Progenitor cell of endocrine pancreas (in vitro differentiated cells): ENCODE results near the gene FAM156A. TPM values are rescaled to one million over a fixed set of nuclear protein-coding genes. Genes with fewer than 3 reads are reported as not detected.
"Not testable (repeated sequence)": the region's sequence is repeated elsewhere in the genome, so short reads cannot be mapped to it uniquely, and the experiment has no call there.

Experiments used
- DNase-seq: peaks from one replicate; pipeline ENCODE4 v3.0.0; 2021; ENCODE audit warnings: low spot score; ENCODE audit not compliant: unreplicated experiment
- H3K27ac Mint-ChIP-seq: 2 replicates; pipeline ENCODE4 v1.8.0; 2021; ENCODE audit warnings: mild to moderate bottlenecking, moderate library complexity, mixed read lengths
- H3K27me3 Mint-ChIP-seq: 2 replicates; pipeline ENCODE4 v1.8.0; 2021; ENCODE audit warnings: mixed read lengths
- H3K36me3 Mint-ChIP-seq: 2 replicates; pipeline ENCODE4 v1.8.0; 2022; ENCODE audit warnings: mixed read lengths; ENCODE audit not compliant: insufficient read depth
- H3K4me1 Mint-ChIP-seq: 2 replicates; pipeline ENCODE4 v1.8.0; 2021; ENCODE audit warnings: low read depth, mixed read lengths
- H3K4me3 Mint-ChIP-seq: 2 replicates; pipeline ENCODE4 v1.8.0; 2021; ENCODE audit warnings: low read depth, mild to moderate bottlenecking, moderate library complexity, mixed read lengths
- H3K9me3 Mint-ChIP-seq: 2 replicates; pipeline ENCODE4 v1.8.0; 2021; ENCODE audit warnings: low read depth, mixed read lengths
- total RNA-seq: library from RNA; stranded (reverse); gene quantifications from 2 replicates; pipeline ENCODE4 v1.2.1, GENCODE V29; 2021
- TF ChIP-seq, protein P1 (sequence below): fragments of 200-600 bp; sonication (generic); IDR thresholded peaks from one replicate; pipeline ENCODE4 v1.5.0; 2021; ENCODE audit warnings: antibody characterized with exemption, mild to moderate bottlenecking; ENCODE audit not compliant: unreplicated experiment

Gene FAM156A
- total RNA-seq, 1 donor from 2014 or later, result 22.0 TPM

DNA sequence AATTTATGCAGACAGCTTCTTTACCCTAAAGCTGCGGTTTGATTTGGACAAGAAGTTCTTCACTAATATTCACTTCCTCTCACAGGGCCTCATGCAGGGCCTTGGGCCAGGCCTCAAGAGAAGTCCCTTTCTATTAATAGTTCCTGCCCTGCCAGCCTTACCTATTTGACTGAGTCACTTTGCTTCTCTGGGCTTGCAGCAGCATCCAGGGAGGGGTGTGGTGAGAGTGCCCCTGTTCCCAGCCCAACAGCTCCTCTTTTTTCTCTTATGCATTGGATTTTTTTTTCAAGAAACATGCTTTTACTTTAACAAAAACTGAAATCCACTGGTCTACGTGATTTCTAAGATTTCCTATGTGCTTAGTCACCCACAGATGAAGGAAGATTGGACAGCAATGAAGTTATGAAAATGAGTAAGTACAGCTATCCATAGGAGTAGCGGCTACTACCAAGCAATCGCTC is 34.5 kb downstream of the FAM156A start:
- no peaks in the 10 kb centered on the region for H3K4me1 Mint-ChIP-seq
- TF ChIP-seq, protein P1, sequence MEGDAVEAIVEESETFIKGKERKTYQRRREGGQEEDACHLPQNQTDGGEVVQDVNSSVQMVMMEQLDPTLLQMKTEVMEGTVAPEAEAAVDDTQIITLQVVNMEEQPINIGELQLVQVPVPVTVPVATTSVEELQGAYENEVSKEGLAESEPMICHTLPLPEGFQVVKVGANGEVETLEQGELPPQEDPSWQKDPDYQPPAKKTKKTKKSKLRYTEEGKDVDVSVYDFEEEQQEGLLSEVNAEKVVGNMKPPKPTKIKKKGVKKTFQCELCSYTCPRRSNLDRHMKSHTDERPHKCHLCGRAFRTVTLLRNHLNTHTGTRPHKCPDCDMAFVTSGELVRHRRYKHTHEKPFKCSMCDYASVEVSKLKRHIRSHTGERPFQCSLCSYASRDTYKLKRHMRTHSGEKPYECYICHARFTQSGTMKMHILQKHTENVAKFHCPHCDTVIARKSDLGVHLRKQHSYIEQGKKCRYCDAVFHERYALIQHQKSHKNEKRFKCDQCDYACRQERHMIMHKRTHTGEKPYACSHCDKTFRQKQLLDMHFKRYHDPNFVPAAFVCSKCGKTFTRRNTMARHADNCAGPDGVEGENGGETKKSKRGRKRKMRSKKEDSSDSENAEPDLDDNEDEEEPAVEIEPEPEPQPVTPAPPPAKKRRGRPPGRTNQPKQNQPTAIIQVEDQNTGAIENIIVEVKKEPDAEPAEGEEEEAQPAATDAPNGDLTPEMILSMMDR, result no peak
- no peaks in the 10 kb centered on the region for H3K27me3 Mint-ChIP-seq
- peak overlapping the region; percentile 33 for H3K27ac Mint-ChIP-seq
- peaks cover 1% of the 10 kb centered on the region for H3K36me3 Mint-ChIP-seq
- H3K4me3 Mint-ChIP-seq, result no peak overlapping the region
- H3K9me3 Mint-ChIP-seq, result peaks cover 7% of the 10 kb centered on the region
- DNase-seq, result no peak

DNA sequence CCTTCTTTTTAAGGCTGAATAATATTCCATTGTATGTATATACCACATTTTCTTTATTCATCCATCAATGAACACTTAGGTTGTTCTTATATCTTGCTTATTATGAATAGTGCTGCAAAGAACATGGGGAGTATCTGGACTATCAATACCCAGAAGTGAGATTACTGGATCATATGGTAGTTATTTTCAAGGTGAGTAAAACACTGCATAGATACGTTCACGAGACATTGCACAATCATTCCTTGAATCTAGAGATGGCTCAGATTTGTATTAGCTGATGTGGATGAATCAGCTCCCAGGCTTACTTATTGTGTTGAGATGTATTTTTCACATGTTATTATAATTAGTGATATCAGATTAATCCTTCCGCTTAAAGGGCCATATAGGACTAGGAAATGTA is 43.6 kb downstream of the FAM156A start:
- H3K27me3 Mint-ChIP-seq, H3K9me3 Mint-ChIP-seq, H3K4me3 Mint-ChIP-seq, DNase-seq, H3K36me3 Mint-ChIP-seq, H3K27ac Mint-ChIP-seq, H3K4me1 Mint-ChIP-seq: not testable (repeated sequence)

DNA sequence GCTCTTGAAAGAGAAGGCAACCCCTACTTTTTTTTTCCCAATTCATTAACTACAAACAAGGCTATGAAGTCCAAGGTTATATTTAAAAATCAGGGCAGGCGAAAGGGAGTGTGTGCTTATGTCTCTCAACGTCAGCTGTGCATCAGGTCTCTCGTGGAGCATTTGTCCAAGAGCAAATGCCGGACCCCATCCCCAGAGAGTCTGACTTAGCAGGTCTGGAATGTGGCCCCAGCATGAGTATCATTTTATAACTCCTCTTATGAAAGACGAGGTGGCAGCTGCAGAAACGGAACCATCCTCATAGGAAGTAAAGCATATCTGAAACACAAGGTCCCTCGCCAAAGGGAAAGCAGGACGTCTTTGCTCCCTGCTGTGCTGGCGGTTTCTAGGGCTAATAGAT is 44.6 kb downstream of the FAM156A start:
- H3K9me3 Mint-ChIP-seq, H3K27me3 Mint-ChIP-seq, H3K36me3 Mint-ChIP-seq, DNase-seq, H3K4me1 Mint-ChIP-seq, H3K4me3 Mint-ChIP-seq, H3K27ac Mint-ChIP-seq: not testable (repeated sequence)

DNA sequence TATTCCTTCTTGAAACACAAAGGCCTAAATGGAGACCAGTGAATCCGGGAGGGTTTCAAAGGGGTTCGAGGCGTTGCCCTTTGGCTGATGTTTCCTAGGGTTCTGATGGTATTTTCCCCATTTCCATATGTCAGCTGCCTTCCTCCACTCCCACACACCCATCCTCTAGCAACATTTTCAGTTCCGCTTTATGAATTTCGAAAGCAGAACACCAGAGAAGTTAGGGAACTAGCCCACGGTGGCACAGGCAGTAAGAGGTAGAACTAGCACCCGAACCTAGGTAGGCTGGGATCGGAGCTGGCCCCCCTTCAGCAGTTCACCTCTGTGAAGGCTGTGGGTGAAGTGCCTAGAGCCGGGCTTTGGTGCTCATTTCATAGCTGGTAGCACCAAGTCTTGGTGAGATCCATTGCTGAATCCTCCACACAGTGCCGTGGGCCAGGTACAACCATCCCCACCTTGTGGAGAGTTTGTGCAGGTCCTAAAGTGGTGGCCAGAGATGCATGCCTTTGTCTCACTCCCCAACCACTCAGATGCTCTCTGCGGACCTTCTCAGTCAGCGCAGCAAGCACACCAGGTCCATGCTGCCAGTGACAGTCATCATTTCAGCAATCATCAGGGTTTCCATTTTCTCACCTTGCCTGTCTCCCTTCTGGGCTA is 48.9 kb downstream of the FAM156A start:
- H3K4me3 Mint-ChIP-seq, result not testable (repeated sequence)

DNA sequence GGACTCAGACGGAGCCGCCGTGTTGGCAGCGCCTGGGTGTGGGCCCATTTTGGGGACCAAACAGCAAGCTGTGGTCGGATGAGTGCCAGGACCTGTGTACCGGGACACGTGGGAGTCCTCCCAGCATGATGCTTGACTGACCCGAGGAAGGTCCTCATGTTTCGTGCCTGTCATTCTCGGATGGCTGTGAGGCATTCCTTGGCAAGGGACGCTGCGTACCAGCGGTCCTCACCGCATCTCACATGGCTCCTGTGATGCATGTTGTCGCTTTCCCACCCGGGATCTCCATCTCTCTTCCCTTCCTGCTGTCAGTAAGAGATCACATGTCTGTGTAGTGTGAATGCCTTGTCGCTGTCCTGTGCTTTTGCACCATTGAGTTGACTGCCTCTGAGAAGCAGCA is 50.4 kb downstream of the FAM156A start:
- not testable (repeated sequence) for H3K27ac Mint-ChIP-seq, H3K9me3 Mint-ChIP-seq, H3K27me3 Mint-ChIP-seq, H3K36me3 Mint-ChIP-seq, H3K4me1 Mint-ChIP-seq, DNase-seq, H3K4me3 Mint-ChIP-seq

More for the DNA sequence above, 48.9 kb downstream of the FAM156A start:
- not testable (repeated sequence) for H3K4me1 Mint-ChIP-seq, H3K27me3 Mint-ChIP-seq, H3K9me3 Mint-ChIP-seq, DNase-seq, H3K36me3 Mint-ChIP-seq, H3K27ac Mint-ChIP-seq

DNA sequence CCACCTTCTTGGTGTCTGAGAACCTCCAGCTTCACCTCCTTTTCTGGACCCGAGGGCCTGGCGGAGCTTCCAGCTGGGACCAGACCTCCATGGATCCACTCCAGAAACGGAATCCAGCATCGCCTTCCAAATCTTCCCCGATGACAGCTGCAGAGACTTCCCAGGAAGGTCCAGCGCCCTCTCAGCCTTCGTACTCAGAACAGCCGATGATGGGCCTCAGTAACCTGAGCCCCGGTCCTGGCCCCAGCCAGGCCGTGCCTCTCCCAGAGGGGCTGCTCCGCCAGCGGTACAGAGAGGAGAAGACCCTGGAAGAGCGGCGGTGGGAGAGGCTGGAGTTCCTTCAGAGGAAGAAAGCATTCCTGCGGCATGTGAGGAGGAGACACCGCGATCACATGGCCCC is 51.2 kb downstream of the FAM156A start:
- not testable (repeated sequence) for DNase-seq, H3K27me3 Mint-ChIP-seq, H3K27ac Mint-ChIP-seq, H3K9me3 Mint-ChIP-seq, H3K4me1 Mint-ChIP-seq, H3K4me3 Mint-ChIP-seq, H3K36me3 Mint-ChIP-seq

DNA sequence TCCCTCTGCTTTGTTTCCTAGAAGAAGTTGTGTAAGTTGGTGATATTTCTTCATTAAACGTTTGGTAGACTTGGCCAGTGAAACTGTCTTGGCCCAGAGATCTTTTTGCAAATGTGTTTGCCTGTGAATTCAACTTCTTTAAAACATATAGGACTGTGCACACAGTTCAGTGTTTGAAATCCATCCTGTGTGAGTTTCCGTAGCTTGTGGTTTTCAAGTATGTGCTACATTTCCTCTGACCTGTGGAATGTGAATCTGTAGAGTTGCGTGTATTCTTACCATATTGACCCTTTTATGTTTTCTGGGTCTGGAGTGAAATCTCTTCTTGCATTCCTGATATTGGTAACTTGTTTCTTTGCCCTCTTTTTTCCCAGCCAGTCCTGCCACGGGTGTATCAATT is 52.2 kb downstream of the FAM156A start:
- H3K9me3 Mint-ChIP-seq, H3K27me3 Mint-ChIP-seq, H3K27ac Mint-ChIP-seq, H3K4me1 Mint-ChIP-seq, DNase-seq, H3K4me3 Mint-ChIP-seq, H3K36me3 Mint-ChIP-seq: not testable (repeated sequence)

DNA sequence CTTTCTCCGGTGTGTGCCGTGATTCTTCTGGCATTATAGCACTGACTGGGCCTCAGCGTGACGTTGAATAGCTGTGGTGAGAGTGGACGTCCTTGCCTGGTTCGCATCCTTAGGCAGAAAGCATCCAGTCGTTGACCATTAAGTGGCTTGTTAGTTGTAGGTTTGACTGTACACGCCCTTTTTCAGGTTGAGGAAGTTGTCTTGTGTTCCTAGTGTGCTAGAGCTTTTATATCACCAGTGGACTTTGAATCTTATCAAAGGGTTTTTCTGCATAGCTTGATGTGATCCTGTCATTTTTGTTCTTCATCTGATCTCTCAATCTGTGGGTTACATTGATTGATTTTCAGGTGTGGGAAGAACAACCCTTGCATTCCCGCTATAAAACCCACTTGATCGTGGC is 52.8 kb downstream of the FAM156A start:
- H3K9me3 Mint-ChIP-seq, H3K36me3 Mint-ChIP-seq, H3K4me1 Mint-ChIP-seq, DNase-seq, H3K4me3 Mint-ChIP-seq, H3K27ac Mint-ChIP-seq, H3K27me3 Mint-ChIP-seq: not testable (repeated sequence)

Other genes starting within 250 kb of the FAM156A start
- gene SSX2B, start 207.3 kb downstream of the FAM156A start, total RNA-seq, result not detected in 2 replicates
- not detected in 2 replicates for gene SPANXN5, start 161.1 kb downstream of the FAM156A start, total RNA-seq
- gene XAGE5, start 147.2 kb downstream of the FAM156A start, total RNA-seq, result not detected in 2 replicates
- gene XAGE3, start 90.4 kb downstream of the FAM156A start, total RNA-seq, result not detected in 2 replicates
- gene FAM156B, start 61.2 kb downstream of the FAM156A start, total RNA-seq, result 13.1 and 14.9 TPM in 2 replicates
- 18.4 and 19.4 TPM in 2 replicates for gene GPR173, start 90.3 kb upstream of the FAM156A start, total RNA-seq
- gene TSPYL2, start 123.8 kb upstream of the FAM156A start, total RNA-seq, result 53.6 and 54.9 TPM in 2 replicates
- gene KANTR, start 135.6 kb upstream of the FAM156A start, total RNA-seq, result 16.0 and 18.0 TPM in 2 replicates